GM23248 (cell line): Measurements from ENCODE around the gene CGN. TPM values are rescaled to one million over a fixed set of nuclear protein-coding genes. Genes with fewer than 3 reads are reported as not detected.

Source experiments
- DNase-seq: peaks from one replicate; pipeline ENCODE4 v3.0.0-alpha.2; 2015
- H2AFZ ChIP-seq: fragments of 200-600 bp; sonication (generic); 2 replicates; pipeline ENCODE4 v1.6.1; 2016; ENCODE audit warnings: antibody characterized with exemption
- H3F3A ChIP-seq: fragments of 200-600 bp; sonication (generic); 2 replicates; pipeline ENCODE4 v1.6.1; 2016; ENCODE audit warnings: mild to moderate bottlenecking, antibody characterized with exemption, mixed run types; ENCODE audit not compliant: insufficient read depth
- H3K27ac ChIP-seq: fragments of 200-600 bp; sonication (generic); 2 replicates; pipeline ENCODE4 v1.5.1; 2016; ENCODE audit warnings: mild to moderate bottlenecking
- H3K27me3 ChIP-seq: fragments of 200-600 bp; sonication (generic); replicated peaks from 2 replicates; pipeline ENCODE4 v1.6.1; 2016; ENCODE audit warnings: mild to moderate bottlenecking; ENCODE audit not compliant: insufficient read depth
- H3K36me3 ChIP-seq: fragments of 200-600 bp; sonication (generic); 2 replicates; pipeline ENCODE4 v1.6.1; 2016; ENCODE audit warnings: low read depth, mild to moderate bottlenecking
- H3K4me1 ChIP-seq: fragments of 200-600 bp; sonication (generic); 2 replicates; pipeline ENCODE4 v1.6.1; 2016; ENCODE audit warnings: mild to moderate bottlenecking; ENCODE audit not compliant: insufficient read depth
- H3K4me2 ChIP-seq: fragments of 200-600 bp; sonication (generic); one replicate; pipeline ENCODE4 v1.6.1; 2016; ENCODE audit warnings: mild to moderate bottlenecking; ENCODE audit not compliant: unreplicated experiment
- H3K4me3 ChIP-seq: fragments of 200-600 bp; sonication (generic); 2 replicates; pipeline ENCODE4 v1.5.1; 2016; ENCODE audit warnings: mild to moderate bottlenecking
- H3K79me2 ChIP-seq: fragments of 200-600 bp; sonication (generic); 2 replicates; pipeline ENCODE4 v1.6.1; 2016; ENCODE audit warnings: mild to moderate bottlenecking; ENCODE audit not compliant: insufficient read depth
- H3K9ac ChIP-seq: fragments of 200-600 bp; sonication (generic); 2 replicates; pipeline ENCODE4 v1.6.1; 2016; ENCODE audit warnings: mild to moderate bottlenecking
- H3K9me2 ChIP-seq: fragments of 200-600 bp; sonication (generic); 2 replicates; pipeline ENCODE4 v1.6.1; 2016; ENCODE audit warnings: mixed run types, mild to moderate bottlenecking, moderate library complexity; ENCODE audit not compliant: insufficient read depth
- H3K9me3 ChIP-seq: fragments of 200-600 bp; sonication (generic); one replicate; pipeline ENCODE4 v1.6.1; 2017; ENCODE audit warnings: low read depth
- H4K20me1 ChIP-seq: fragments of 200-600 bp; sonication (generic); 2 replicates; pipeline ENCODE4 v1.6.0; 2016; ENCODE audit not compliant: insufficient read depth
- EZH2 ChIP-seq: fragments of 200-600 bp; sonication (generic); IDR thresholded peaks from 2 replicates; pipeline ENCODE4 v1.6.1; 2018; ENCODE audit warnings: antibody characterized with exemption, mild to moderate bottlenecking; ENCODE audit not compliant: insufficient read depth, poor library complexity, severe bottlenecking
- EZH2phosphoT487 ChIP-seq: fragments of 200-600 bp; sonication (generic); IDR thresholded peaks from 2 replicates; pipeline ENCODE4 v1.6.1; 2018; ENCODE audit warnings: antibody characterized with exemption, moderate library complexity, mild to moderate bottlenecking, low read depth; ENCODE audit not compliant: insufficient read depth
- WGBS, 2 experiments: methylation state at CpG; one replicate each; pipeline ENCODE4 v1.1.6; 2015 to 2017; ENCODE audit warnings: low lambda C conversion rate in 2 of 2, low coverage in 1 of 2; ENCODE audit errors: missing lambda C conversion rate in 2 of 2; 5-methylcytosine and 5-hydroxymethylcytosine counted together
- in situ Hi-C: fragments of 300-500 bp; cut with MboI; formaldehyde crosslinking; loops from 2 replicates; pipeline ENCODE4 v1.15.0; 2020
- polyA plus RNA-seq: library from polyadenylated mRNA; unstranded; fragments of >200 nt; fragmentation: Nextera tagmentation; extraction: Ambion mirVana; gene quantifications from 2 replicates; pipeline ENCODE4 v1.2.1, GENCODE V29; 2016
- total RNA-seq: library from RNA; depleted of rRNA; stranded (reverse); fragments of >200 nt; shearing (Covaris generic); gene quantifications from 2 replicates; pipeline ENCODE4 v1.2.3, GENCODE V29; 2014

Gene CGN
- total and polyA plus RNA-seq, 2 experiments from 2014 or later: not detected

DNA sequence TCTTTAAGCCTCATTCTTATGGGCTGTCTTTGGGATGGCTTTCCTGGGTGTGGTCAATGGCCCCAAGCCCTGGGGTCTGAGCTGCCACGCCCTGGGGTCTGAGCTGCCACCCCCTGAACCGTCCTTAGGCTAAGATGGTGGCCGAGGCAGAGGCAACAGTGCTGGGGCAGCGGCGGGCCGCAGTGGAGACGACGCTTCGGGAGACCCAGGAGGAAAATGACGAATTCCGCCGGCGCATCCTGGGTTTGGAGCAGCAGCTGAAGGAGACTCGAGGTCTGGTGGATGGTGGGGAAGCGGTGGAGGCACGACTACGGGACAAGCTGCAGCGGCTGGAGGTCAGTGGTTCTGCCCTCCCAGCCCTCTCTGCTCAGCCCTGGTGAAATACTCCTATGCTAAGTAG lies 18.6 kb downstream of the CGN start:
- no peak for DNase-seq
- Histone ChIP-seq H3K4me3 (no peak overlapping the region), H3K79me2 (no peaks in the 10 kb centered on the region), H4K20me1 (no peaks in the 10 kb centered on the region), H3F3A (no peaks in the 10 kb centered on the region), H3K9me3 (no peaks in the 10 kb centered on the region), H3K4me1 (peaks cover under 1% of the 10 kb centered on the region; the same call in 1 of the 2 replicates), H3K9me2 (no peaks in the 10 kb centered on the region), H3K27me3 (0 out of 2 replicates have a peak, but pooled peaks cover 3% of the 10 kb centered on the region), H2AFZ (no peak overlapping the region), H3K4me2 (no peak overlapping the region), H3K9ac (no peak overlapping the region), H3K27ac (no peak overlapping the region), H3K36me3 (no peaks in the 10 kb centered on the region)
- 84 to 86% methylated on average over 16 to 18 of the region's 18 CpGs for WGBS, 2 experiments
- TF ChIP-seq EZH2phosphoT487: no peak
- in situ Hi-C loops: no loop called here

DNA sequence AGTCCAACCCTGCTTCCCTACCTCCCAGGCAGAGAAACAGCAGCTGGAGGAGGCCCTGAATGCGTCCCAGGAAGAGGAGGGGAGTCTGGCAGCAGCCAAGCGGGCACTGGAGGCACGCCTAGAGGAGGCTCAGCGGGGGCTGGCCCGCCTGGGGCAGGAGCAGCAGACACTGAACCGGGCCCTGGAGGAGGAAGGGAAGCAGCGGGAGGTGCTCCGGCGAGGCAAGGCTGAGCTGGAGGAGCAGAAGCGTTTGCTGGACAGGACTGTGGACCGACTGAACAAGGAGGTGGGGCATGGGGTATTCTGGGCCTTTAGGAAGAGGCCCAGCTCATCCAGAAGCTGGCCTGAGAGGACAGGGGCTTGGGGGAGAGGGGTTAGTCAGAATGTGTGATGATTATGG lies 19.3 kb downstream of the CGN start:
- WGBS, 2 experiments: 75 to 78% methylated on average over 11 of the region's 11 CpGs
- Histone ChIP-seq H2AFZ (no peak overlapping the region), H3K9ac (no peak overlapping the region), H3K4me1 (peaks cover 7% of the 10 kb centered on the region; the same call in 1 of the 2 replicates), H3K27me3 (0 out of 2 replicates have a peak, but pooled peaks cover 3% of the 10 kb centered on the region), H3K4me3 (no peak overlapping the region), H3F3A (no peaks in the 10 kb centered on the region), H3K9me3 (no peaks in the 10 kb centered on the region), H3K4me2 (no peak overlapping the region), H3K27ac (no peak overlapping the region), H3K9me2 (no peaks in the 10 kb centered on the region), H3K79me2 (no peaks in the 10 kb centered on the region), H3K36me3 (no peaks in the 10 kb centered on the region), H4K20me1 (no peaks in the 10 kb centered on the region)
- in situ Hi-C loops: no loop called here
- TF ChIP-seq EZH2phosphoT487 (no peak), EZH2 (no peak)
- no peak for DNase-seq

DNA sequence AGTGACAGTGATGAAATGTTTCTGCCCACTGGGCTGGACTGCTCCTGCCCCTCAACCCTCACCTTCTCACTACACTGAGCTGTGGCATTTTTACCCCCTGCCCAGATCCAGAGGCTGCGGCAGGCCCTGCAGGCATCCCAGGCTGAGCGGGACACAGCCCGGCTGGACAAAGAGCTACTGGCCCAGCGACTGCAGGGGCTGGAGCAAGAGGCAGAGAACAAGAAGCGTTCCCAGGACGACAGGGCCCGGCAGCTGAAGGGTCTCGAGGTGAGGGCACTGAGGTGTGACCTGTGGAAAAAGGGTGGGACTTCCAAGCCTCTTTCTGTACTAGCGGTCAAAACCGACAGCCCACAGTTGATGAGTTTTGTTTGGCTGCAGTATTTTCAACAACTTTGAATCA lies 22.7 kb downstream of the CGN start:
- Histone ChIP-seq H3K36me3 (no peaks in the 10 kb centered on the region), H3K9ac (no peak overlapping the region), H4K20me1 (no peaks in the 10 kb centered on the region), H3K4me3 (no peak overlapping the region), H3K27me3 (no peaks in the 10 kb centered on the region), H2AFZ (no peak overlapping the region), H3K79me2 (no peaks in the 10 kb centered on the region), H3K4me2 (no peak overlapping the region), H3F3A (peaks cover 7% of the 10 kb centered on the region), H3K9me2 (no peaks in the 10 kb centered on the region), H3K9me3 (no peaks in the 10 kb centered on the region), H3K27ac (no peak overlapping the region), H3K4me1 (peaks cover 32% of the 10 kb centered on the region)
- TF ChIP-seq EZH2phosphoT487 (no peak), EZH2 (no peak)
- in situ Hi-C loops: no loop called here
- 74 to 75% methylated on average over 10 of the region's 10 CpGs for WGBS, 2 experiments
- no peak for DNase-seq

DNA sequence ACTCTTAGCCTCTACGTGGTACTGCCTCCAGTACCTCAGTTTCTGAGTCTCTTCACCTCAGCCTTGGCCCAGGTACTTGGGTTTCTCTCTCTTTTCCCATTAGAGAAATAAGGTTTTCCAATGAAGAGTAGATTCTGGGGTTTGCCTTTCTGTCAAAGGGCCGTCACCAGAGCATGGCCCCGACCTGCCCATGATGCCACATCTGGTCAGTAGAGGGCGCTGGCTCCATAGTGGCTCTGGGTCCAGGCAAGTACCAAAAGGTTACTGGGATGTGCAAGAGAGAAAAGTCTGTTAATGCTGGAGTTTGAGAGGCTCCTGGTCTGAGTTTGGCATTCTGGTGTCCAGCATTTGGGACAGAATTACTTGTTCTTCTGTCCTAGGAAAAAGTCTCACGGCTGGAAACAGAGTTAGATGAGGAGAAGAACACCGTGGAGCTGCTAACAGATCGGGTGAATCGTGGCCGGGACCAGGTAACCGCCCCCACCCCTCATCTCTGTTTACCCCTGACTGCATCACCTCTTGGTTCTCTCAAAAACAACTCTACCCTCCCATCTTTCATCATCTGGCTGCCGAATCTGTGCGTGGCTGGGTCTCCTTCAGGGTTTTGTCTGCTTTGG lies 23.6 kb downstream of the CGN start:
- Histone ChIP-seq H3K27ac (no peak overlapping the region), H3F3A (peaks cover 7% of the 10 kb centered on the region), H3K27me3 (no peaks in the 10 kb centered on the region), H3K9me3 (no peaks in the 10 kb centered on the region), H3K9ac (no peak overlapping the region), H3K4me1 (peaks cover 40% of the 10 kb centered on the region), H3K9me2 (no peaks in the 10 kb centered on the region), H3K79me2 (no peaks in the 10 kb centered on the region), H3K36me3 (no peaks in the 10 kb centered on the region), H3K4me3 (no peak overlapping the region), H2AFZ (no peak overlapping the region), H4K20me1 (no peaks in the 10 kb centered on the region), H3K4me2 (no peak overlapping the region)
- 40 to 48% methylated on average over 10 to 12 of the region's 12 CpGs for WGBS, 2 experiments
- in situ Hi-C loops: no loop called here
- peak; percentile 81 for DNase-seq
- TF ChIP-seq EZH2 (no peak), EZH2phosphoT487 (no peak)
